Measurements from ENCODE around the gene SLC39A6.
"Not testable (repeated sequence)": the region's sequence is repeated elsewhere in the genome, so short reads cannot be mapped to it uniquely, and the experiment has no call there.

Gene SLC39A6

GRCh38 chr18:36095936-36096519 is 33.1 kb downstream of the SLC39A6 start:
- peak; percentile 73 for DNase-seq (ENCODE audit: low read depth)

- DNase-seq (ENCODE audit: low read depth) = no peak
Measured at GRCh38 chr18:36094431-36094830, 34.7 kb downstream of the SLC39A6 start.

- not testable (repeated sequence) for DNase-seq (ENCODE audit: low read depth)
Measured at GRCh38 chr18:36092116-36092515, 37.0 kb downstream of the SLC39A6 start.

- no peak for DNase-seq (ENCODE audit: low read depth)
Measured at GRCh38 chr18:36089001-36089400, 40.1 kb downstream of the SLC39A6 start.

GRCh38 chr18:36088256-36088655 is 40.9 kb downstream of the SLC39A6 start:
- no peak for DNase-seq (ENCODE audit: low read depth)

- DNase-seq (ENCODE audit: low read depth) = no peak
Measured at GRCh38 chr18:36086186-36086585, 43.0 kb downstream of the SLC39A6 start.

- no peak for DNase-seq (ENCODE audit: low read depth)
Measured at GRCh38 chr18:36085195-36085594, 43.9 kb downstream of the SLC39A6 start.

GRCh38 chr18:36083729-36084128 is 45.4 kb downstream of the SLC39A6 start:
- no peak for DNase-seq (ENCODE audit: low read depth)

GRCh38 chr18:36081118-36081517 is 48.0 kb downstream of the SLC39A6 start:
- DNase-seq (ENCODE audit: low read depth) = not testable (repeated sequence)

GRCh38 chr18:36078751-36079529 is 50.2 kb downstream of the SLC39A6 start:
- DNase-seq (ENCODE audit: low read depth) = no peak

GRCh38 chr18:36077764-36078163 is 51.4 kb downstream of the SLC39A6 start:
- DNase-seq (ENCODE audit: low read depth) = not testable (repeated sequence)

- peak; percentile 76 for DNase-seq (ENCODE audit: low read depth)
Measured at GRCh38 chr18:36075862-36076587, 53.1 kb downstream of the SLC39A6 start.

- no peak for DNase-seq (ENCODE audit: low read depth)
Measured at GRCh38 chr18:36074435-36074834, 54.7 kb downstream of the SLC39A6 start.

- DNase-seq (ENCODE audit: low read depth) = no peak
Measured at GRCh38 chr18:36073676-36074075, 55.5 kb downstream of the SLC39A6 start.

- not testable (repeated sequence) for DNase-seq (ENCODE audit: low read depth)
Measured at GRCh38 chr18:36072406-36072805, 56.7 kb downstream of the SLC39A6 start.

- DNase-seq (ENCODE audit: low read depth) = peak; percentile 83
Measured at GRCh38 chr18:36067055-36067957, 61.8 kb downstream of the SLC39A6 start, which contains the start of gene RPRD1A. Gene RPRD1A (minus strand): TSS chr18:36067559. CDS start chr18:36067404, 155 bp downstream.

GRCh38 chr18:36066686-36067054 is 62.5 kb downstream of the SLC39A6 start:
- no peak for DNase-seq (ENCODE audit: low read depth)

GRCh38 chr18:36066001-36066400 is 63.1 kb downstream of the SLC39A6 start:
- no peak for DNase-seq (ENCODE audit: low read depth)

- not testable (repeated sequence) for DNase-seq (ENCODE audit: low read depth)
Measured at GRCh38 chr18:36064809-36065079, 64.4 kb downstream of the SLC39A6 start.

GRCh38 chr18:36064027-36064808 is 64.9 kb downstream of the SLC39A6 start:
- DNase-seq (ENCODE audit: low read depth) = no peak

GRCh38 chr18:36058674-36059073 is 70.5 kb downstream of the SLC39A6 start:
- no peak for DNase-seq (ENCODE audit: low read depth)
